ENCODE data around the gene TC2N.
"Not testable (repeated sequence)": the region's sequence is repeated elsewhere in the genome, so short reads cannot be mapped to it uniquely, and the experiment has no call there.

TC2N gene

GRCh38 chr14:91831337-91831736, 36.0 kb downstream of the TC2N start:
- no peak for DNase-seq (ENCODE audit: low spot score)

- no peak for DNase-seq (ENCODE audit: low spot score)
These were observed 36.6 kb downstream of the TC2N start for GRCh38 chr14:91830777-91831176.

GRCh38 chr14:91829511-91829910, 37.8 kb downstream of the TC2N start:
- no peak for DNase-seq (ENCODE audit: low spot score)

- DNase-seq (ENCODE audit: low spot score): no peak
These were observed 39.6 kb downstream of the TC2N start for GRCh38 chr14:91827746-91828145.

- no peak for DNase-seq (ENCODE audit: low spot score)
These were observed 49.6 kb downstream of the TC2N start for GRCh38 chr14:91817566-91818325.

GRCh38 chr14:91814317-91814716, 53.0 kb downstream of the TC2N start:
- no peak for DNase-seq (ENCODE audit: low spot score)

- no peak for DNase-seq (ENCODE audit: low spot score)
These were observed 56.6 kb downstream of the TC2N start for GRCh38 chr14:91810699-91811098.

- DNase-seq (ENCODE audit: low spot score): no peak
These were observed 60.6 kb downstream of the TC2N start for GRCh38 chr14:91806716-91807115.

GRCh38 chr14:91806094-91806493, 61.2 kb downstream of the TC2N start:
- DNase-seq (ENCODE audit: low spot score): not testable (repeated sequence)

GRCh38 chr14:91805659-91806058, 61.7 kb downstream of the TC2N start:
- DNase-seq (ENCODE audit: low spot score): no peak

GRCh38 chr14:91801358-91801757, 66.0 kb downstream of the TC2N start:
- no peak for DNase-seq (ENCODE audit: low spot score)

- no peak for DNase-seq (ENCODE audit: low spot score)
These were observed 70.6 kb downstream of the TC2N start for GRCh38 chr14:91796617-91797347.

- DNase-seq (ENCODE audit: low spot score): no peak
These were observed 73.6 kb downstream of the TC2N start for GRCh38 chr14:91793704-91794103.

GRCh38 chr14:91786188-91786587, 81.1 kb downstream of the TC2N start:
- DNase-seq (ENCODE audit: low spot score): no peak

- no peak for DNase-seq (ENCODE audit: low spot score)
These were observed 86.9 kb downstream of the TC2N start for GRCh38 chr14:91780452-91780851.

GRCh38 chr14:91778217-91778616, 89.1 kb downstream of the TC2N start:
- DNase-seq (ENCODE audit: low spot score): no peak

- DNase-seq (ENCODE audit: low spot score): no peak
These were observed 92.9 kb downstream of the TC2N start for GRCh38 chr14:91774140-91775096.

GRCh38 chr14:91770185-91770584, 97.2 kb downstream of the TC2N start:
- DNase-seq (ENCODE audit: low spot score): no peak

GRCh38 chr14:91755570-91756295, 111.6 kb downstream of the TC2N start:
- DNase-seq (ENCODE audit: low spot score): no peak

- no peak for DNase-seq (ENCODE audit: low spot score)
These were observed 112.5 kb downstream of the TC2N start for GRCh38 chr14:91754819-91755218.

- DNase-seq (ENCODE audit: low spot score): no peak
These were observed 113.2 kb downstream of the TC2N start for GRCh38 chr14:91754185-91754584.

Measured in RKO (cell line).